CD4-positive, alpha-beta T cell treated with Interleukin-15 for 1 hour (primary cell): Measurements from ENCODE around the gene FAHD1.
A peak's percentile ranks its signal among the peaks of the same experiment; 100 is the strongest.
"Not testable (repeated sequence)": the region's sequence is repeated elsewhere in the genome, so short reads cannot be mapped to it uniquely, and the experiment has no call there.

Experiments used
- DNase-seq: peaks from one replicate; pipeline ENCODE4 v3.0.0-alpha.2; 2020

FAHD1 gene

DNA sequence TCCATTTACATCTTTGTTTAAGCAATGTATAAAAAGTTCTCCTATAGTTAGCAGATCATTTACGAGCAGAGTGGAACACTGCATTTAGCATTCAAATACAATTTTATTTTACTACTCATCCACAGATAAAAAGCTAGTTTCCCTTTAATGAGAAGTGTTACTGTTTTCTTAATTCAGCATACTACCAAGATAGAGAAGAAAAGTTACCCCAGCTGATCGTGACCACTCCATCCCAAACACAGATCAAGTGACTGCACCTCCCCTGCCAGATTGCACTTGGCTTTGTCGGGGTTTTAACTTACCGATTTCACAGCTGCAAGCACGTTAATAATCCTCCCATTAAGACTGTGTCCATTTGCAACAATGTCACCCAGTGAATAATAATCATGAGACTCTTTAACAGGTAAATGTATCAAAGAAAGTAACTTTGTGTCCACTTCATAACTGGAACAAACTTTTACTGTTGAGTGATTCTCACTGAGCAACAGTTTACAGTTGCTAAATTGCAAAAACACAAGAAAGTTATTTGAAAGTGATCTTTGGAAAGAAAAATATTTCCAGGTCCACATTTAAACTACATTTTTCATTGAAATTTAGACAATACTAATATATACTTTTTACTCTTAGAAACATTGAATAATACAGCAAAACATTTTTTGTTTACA is 30.6 kb downstream of the FAHD1 start:
- no peak for DNase-seq

DNA sequence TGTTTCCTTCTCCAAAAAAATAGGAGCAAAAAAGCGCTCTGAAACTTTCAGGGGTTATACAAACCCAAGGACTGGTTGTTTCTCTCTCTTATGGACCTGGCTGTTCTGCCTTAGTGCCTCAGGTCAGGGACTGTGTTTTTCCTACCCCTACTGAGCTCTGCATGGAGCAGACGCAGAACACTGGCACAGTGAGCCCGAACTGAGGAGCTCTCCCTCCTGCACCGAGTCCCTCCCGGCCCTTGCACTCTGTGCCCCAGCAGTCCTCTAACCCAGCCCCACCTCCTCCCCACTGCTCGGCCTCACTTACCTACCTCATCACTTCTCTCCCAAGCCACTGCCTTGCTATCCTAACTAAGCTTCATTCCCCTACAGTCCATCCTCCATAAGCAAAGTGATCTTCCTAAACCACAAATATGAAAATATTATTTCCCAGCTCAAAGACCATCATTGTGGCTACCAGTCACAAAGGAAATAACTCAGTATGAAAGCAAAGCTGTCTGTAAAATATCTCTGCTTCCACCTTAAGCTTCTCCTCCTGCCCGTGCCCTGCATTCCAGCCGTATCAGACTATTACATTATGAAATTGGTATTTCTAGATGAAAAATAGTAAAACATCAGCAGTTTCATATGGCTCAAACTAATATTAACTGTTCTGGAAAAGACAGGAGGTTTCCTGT is 31.3 kb downstream of the FAHD1 start:
- no peak for DNase-seq

DNA sequence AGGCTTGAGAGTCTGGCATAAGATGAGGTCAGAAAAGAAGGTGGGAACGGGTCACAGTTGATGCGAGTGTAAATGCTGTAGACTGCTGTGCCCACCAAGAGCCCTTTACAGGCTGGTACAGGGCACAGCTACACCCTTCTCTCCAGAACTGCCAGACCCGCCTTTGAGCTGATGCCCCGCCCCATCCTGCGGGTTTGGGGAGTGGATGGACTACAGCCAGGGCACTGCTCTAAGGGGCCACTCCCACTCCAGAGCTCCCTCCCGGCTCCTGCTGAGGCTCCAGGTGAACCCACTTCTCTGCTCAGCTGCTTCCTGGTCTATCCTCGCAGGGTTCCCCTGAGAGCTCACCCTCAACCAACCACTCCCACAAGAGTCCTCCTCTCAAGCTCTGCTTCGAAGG is 32.6 kb downstream of the FAHD1 start:
- DNase-seq, result no peak

DNA sequence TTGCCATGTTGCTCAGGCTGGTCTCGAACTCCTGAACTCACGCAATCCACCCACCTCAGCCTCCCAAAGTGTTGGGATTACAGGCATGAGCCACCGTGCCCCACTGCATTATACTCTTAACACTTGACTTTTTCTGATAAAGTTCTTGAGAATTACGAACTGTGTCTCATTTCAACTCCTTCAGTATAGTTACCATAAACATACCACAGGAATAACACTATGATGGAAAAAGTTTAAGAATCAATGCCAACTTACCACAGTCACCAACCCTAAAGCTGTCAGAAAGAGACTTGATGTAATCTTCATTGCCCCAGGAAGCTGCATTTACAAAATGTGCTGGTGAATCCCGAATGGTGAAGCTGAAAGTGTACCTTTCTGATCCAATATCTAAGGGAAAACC is 34.7 kb downstream of the FAHD1 start:
- no peak for DNase-seq

DNA sequence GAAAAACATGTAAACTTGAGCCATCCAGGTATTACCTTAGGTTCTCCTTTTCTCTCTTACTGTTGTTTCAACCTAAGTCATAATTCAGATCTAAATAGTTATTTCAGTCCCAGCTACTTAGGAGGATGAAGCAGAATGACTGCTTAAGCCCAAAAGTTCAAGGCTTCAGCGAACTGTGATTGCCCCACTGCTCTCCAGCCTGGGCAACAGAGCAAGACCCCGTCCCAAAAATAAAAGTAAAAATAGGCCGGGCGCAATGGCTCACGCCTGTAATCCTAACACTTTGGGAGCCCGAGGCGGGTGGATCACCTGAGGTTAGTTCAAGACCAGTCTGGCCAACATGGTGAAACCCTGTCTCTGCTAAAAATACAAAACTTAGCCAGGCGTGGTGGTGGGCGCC is 35.4 kb downstream of the FAHD1 start:
- no peak for DNase-seq

DNA sequence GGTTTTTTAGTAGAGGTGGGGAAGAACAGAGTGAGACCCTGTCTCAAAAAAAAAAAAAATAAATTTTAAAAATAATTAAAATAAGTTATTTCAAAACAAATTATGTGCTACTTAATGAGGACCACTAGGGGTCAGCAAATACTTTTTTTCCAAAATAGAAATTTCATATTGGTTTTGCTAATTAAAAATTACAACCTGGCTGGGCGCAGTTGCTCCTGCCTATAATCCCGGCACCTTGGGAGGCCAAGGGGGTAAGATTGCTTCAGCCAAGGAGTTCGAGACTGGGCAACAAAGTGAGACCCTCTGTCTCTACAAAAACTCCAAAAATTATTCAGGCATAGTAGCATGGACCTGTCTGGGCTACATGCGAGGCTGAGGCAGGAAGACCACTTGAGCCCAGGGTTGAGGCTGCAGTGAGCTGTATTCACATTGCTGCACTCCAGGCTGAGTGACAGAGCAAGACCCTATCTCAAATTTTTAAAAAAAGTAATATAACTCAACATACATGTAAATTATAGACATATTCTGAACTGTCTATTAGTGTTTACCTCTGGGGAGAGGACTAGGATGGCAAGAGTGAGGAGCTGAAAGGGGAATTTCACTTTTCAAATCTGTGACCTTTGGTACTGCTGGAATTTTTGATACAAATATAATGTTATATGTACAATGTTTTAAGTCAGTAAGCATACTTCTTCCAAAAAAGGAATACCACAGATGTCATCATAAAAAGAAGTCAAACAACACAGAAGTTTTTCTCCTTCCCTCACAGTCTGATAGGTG is 36.9 kb downstream of the FAHD1 start:
- DNase-seq, result no peak

DNA sequence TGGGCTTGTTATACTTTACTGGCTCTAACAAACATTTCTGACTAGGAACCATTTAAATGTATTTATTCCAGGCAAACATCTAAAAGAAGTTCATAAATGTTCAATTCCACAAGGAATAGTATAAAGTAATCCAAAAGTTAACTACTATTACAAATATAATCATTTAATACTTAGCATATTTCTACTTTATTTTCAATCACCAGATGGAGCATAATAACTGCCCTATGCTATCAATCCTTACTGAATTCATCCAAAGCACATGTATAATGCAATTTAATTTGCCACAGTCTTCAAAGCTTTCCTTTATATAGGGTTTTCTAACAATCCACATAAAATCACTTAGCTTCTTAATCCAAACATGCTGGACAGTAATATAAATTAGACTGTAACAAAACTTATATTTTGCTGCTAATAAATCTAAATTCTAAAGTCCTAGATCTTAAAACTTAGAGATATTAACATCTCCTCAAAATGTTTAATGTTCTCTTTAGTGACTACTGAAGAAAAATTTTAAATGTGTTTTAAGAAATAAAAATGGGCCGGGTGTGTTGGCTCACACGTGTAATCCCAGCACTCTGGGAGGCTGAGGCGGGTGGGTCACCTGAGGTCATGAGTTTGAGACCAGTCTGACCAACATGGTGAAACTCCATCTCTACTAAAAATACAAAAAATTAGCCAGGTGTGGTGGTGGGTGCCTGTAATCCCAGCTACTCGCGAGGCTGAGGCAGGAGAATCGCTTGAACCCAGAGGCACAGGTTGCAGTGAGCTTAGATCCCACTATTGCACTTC is 39.1 kb downstream of the FAHD1 start:
- DNase-seq, result no peak

DNA sequence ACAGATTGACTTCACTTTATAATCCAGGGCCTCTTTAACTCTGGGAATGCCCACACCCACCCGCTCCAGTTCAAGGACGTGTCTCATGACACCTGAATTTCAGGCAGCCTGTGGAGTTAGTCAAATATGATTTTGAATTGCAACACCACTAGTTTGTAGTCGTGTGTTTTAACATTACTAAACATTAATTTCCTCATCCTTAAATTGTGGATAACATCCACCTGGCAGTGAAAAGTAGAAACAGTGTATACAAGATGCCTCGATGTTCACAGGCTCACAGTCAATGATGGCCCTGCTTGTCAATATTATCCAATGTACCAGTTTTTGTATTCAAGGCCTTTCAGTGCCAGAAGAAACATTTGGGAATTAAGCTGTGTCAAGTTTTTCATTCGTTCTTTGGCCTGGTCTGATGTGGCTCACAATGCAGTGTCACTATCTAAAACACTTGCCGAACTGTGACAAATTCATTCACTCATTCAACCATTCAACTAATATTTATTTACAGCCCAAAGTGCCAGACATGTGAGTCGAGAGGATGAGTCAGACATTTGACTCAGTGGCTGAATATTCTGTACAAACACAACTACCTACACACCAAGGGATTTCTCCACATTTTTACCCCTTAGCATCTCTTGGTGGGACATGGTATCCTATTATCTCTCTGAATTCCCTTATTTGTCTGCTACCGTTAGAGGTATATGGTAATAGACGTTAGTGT is 43.5 kb downstream of the FAHD1 start:
- no peak for DNase-seq

DNA sequence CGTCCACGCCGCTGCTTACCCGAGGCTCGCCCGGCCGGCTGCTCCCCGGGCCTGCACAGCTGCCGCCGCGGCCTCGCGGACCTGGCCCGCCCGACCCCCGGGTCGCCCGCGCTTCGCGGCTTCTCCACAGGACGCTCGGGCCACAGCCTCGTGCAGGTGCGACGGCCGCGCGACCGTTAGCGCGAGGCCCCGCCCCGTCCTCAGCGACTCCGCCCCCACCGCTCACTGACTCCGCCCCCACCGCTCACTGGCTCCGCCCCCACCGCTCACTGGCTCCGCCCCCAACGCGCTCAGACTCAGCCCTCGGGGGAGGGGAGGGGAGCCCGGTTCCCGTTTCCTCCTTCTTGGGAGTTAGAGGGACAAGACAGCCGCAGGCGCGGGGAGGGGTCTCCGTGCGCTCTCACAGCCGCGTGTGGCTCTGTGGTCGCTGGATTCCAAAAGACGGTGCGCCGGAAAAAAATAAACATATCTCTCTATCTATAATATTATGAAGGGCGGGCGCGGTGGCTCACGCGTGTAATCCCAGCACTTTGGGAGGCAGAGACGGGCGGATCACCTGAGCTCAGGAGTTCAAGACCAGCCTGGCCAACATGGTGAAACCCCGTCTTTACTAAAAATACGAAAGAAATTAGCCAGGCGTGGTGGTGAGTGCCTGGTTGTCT is 45.1 kb downstream of the FAHD1 start, which contains the start of gene MEIOB:
Gene MEIOB (minus strand): TSS at position 191 of the 662 bp plus-strand sequence. CDS start 3,989 bp downstream, outside the sequence.
- peak; percentile 20 for DNase-seq

DNA sequence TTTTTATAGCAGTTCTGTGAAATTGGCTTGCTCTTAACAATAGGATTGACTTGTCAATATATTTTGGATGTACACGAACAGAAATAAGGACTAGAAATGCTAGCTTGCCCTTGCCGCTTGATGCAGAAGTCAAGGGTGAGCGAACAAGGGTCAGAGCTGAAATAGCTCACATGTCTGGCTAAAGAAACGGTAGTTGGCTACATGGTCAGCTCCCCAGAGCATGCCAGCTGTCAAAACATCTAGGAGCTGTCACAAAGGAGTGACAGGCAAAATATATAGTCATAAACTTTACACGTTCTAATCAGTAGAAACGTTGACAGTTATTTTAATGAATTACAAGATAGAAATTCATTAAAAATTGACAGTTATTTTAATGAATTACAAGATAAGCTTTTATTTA is 47.8 kb downstream of the FAHD1 start:
- no peak for DNase-seq

DNA sequence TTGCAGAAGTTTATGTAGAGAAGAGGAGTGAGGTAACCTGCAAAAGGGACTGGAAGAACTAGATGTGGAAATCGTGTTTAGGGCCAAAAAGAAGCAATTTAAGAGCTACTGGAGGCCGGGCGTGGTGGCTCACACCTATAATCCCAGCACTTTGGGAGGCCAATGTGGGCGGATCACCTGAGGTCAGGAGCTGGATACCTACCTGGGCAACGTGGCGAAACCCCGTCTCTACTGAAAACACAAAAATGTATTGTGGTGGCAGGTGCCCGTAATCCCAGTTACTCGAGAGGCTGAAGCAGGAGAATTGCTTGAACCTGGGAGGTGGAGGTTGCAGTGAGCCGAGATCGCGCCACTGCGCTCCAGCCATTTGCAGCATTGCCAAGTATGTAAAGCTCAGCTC is 49.1 kb downstream of the FAHD1 start:
- DNase-seq, result not testable (repeated sequence)

DNA sequence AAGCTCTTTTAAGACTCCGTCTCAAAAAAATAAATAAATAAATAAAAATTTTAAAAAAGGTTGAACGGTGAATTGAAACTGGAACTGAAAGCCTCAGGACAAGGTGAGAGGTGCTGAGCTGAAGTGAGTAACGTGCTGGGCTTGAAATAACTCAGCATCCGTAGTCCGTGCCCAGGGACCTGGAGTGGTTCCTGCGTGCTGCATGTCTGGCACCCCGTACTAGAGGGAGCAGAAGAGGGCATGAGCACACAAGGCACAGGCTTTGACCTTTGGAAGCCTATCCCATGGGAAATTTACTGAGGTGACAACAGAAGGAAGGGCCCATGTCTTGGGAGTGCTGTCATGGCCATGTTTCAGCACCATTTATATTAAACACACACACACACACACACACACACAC is 49.5 kb downstream of the FAHD1 start:
- no peak for DNase-seq

DNA sequence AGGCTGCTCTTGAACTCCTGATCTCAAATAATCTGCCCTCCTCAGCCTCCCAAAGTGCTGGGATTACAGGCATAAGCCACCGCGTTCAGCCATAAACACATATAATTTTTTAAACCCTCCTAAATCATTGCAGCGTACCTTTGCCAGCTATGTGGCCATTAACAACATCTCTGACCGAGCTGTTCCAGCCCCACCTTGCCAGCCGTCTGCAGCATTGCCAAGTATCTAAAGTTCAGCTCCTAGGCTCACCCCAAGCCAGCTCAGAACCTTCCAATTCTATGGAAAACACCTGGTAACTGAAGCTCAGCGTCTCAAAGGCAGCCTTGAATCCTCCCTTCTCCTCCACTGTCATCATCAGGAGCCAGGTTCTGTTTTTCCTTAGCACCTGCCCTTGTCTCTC is 50.1 kb downstream of the FAHD1 start:
- no peak for DNase-seq

DNA sequence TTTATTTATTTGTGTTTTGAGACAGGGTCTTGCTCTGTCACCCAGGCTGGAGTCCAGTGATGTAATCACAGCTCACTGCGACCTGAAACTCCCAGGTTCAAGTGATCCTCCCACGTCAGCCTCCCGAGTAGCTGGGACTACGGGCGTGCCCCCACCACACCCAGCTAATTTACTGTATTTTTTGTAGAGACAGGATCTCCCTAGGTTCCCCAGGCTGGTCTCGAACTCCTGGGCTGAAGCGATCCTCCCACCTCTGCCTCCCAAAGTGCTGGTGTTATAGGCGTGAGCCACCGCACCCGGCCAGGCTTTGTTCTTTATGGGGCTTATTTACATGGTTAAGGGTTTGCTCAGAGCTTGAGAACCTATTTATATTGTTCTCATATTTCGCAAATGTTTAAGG is 50.8 kb downstream of the FAHD1 start:
- no peak for DNase-seq

DNA sequence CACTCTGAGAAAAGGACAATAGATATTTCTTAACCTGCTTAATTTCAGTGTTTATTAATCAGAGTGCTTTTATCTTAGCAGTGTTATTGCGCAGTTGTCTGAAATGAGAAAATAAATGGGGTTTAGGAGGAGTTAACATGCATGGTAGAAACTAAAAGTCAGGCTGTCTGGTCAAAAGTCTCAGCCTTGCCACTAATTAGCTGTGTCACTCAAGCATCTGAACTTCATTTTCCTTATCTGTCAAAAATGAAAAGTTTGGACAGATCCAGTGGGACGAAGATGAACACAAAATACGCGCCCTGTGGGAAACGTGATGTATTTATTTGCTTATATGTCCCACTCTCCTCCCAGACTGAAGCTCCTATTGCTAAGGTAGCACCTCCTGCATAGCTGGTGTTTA is 51.2 kb downstream of the FAHD1 start:
- no peak for DNase-seq
